ENCODE data around the gene SPIN1. TPM values are rescaled to one million over a fixed set of nuclear protein-coding genes. Genes with fewer than 3 reads are reported as not detected.
"Not testable (repeated sequence)": the region's sequence is repeated elsewhere in the genome, so short reads cannot be mapped to it uniquely, and the experiment has no call there.

The SPIN1 gene
- total and polyA plus RNA-seq, 12 donors: 36.3 to 79.9 (median 57.4) TPM

DNA sequence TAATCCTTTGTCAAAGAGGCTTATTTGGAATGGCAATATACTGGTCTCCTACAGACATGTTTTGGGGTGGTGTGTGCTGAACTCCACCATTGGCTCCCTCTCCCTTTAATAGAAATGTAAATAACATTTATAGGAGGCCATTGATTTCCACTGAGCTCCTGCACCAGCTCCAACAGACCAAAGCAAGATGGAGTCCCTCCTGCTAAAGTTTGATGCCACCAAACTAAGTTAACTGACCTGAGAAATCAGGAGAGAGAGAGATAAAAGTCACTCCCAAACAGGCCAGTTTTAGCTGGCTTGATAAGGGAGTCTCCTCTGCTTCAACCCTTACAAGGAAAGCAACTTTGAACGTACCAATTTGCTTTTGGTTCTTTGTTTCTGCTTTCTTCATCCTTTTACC, 8.1 kb upstream of the SPIN1 start:
- WGBS, 4 donors: 67 to 90% (median 86%) methylated on average over 1 of the region's 1 CpG

DNA sequence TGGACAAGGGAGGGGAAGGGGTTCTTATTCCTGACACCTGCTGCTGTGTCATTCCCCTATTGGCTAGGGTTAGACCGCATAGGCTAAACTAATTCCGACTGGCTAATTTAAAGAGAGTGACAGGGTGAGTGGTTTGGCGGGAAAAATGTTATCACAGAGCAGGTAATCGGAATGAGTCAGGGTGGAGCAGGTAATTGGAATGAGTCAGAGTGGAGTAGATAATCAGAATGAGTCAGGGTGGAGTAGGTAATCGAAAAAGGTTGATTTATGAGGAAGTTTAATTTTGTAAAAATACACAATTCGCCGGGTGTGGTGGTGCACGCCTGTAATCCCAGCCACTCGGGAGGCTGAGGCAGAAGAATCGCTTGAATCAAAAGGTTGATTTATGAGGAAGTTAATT, 6.9 kb upstream of the SPIN1 start:
- H3K4me3 ChIP-seq; DNase-seq; H3K27me3 ChIP-seq; H3K36me3 ChIP-seq (replicated peaks in 1 of 2); intact Hi-C loops (cut with DNase I); H3K27ac ChIP-seq; H3K4me1 ChIP-seq (replicated peaks in 1 of 2); H3K9me3 ChIP-seq (replicated peaks in 1 of 3): not testable (repeated sequence)
- WGBS, 4 donors: 90 to 95% (median 93%) methylated on average over 10 of the region's 10 CpGs

More for the DNA sequence above, 8.1 kb upstream of the SPIN1 start:
- H3K36me3 ChIP-seq (replicated peaks in 1 of 2): no peaks in the 10 kb centered on the region
- H3K4me3 ChIP-seq: no peak overlapping the region
- H3K27me3 ChIP-seq: no peaks in the 10 kb centered on the region
- DNase-seq: no peak
- no peaks in the 10 kb centered on the region for H3K4me1 ChIP-seq (replicated peaks in 1 of 2)
- TF ChIP-seq POLR2A (IDR thresholded peaks at IDR 0.05): no peak
- TF ChIP-seq CTCF (IDR thresholded peaks at IDR 0.05): no peak
- intact Hi-C loops (cut with DNase I): no loop called here
- no peak overlapping the region for H3K27ac ChIP-seq
- H3K9me3 ChIP-seq (replicated peaks in 1 of 3): no peaks in the 10 kb centered on the region

DNA sequence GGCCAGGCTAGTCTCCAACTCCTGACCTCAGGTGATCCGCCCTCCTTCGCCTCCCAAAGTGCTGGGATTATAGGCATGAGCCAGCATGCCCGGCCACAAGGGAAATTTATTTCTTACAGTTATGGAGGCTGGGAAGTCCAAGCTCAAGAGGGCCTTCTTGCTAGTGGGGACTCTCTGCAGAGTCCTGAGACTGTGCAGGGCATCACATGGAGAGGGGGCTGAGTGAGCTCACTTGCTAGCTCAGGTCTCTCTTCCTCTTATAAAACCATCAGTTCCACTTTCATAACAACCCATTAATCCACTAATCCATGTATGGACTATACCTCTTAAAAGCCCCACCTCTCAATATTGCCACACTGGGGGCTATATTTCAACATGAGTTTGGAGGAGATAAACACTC, 5.1 kb upstream of the SPIN1 start:
- no peak overlapping the region for H3K4me3 ChIP-seq
- H3K36me3 ChIP-seq (replicated peaks in 1 of 2): no peaks in the 10 kb centered on the region
- TF ChIP-seq CTCF (IDR thresholded peaks at IDR 0.05): no peak
- no peak for TF ChIP-seq POLR2A (IDR thresholded peaks at IDR 0.05)
- H3K4me1 ChIP-seq (replicated peaks in 1 of 2): peaks cover 0 to 6% of the 10 kb centered on the region in 2 donors
- H3K27me3 ChIP-seq: no peaks in the 10 kb centered on the region
- no peak overlapping the region for H3K27ac ChIP-seq
- no peak for DNase-seq
- no peaks in the 10 kb centered on the region for H3K9me3 ChIP-seq (replicated peaks in 1 of 3)
- 78 to 95% (median 91%) methylated on average over 2 to 3 of the region's 3 CpGs for WGBS, 4 donors
- intact Hi-C loops (cut with DNase I): no loop called here

- H3K27ac ChIP-seq; H3K9me3 ChIP-seq (replicated peaks in 1 of 3); H3K36me3 ChIP-seq (replicated peaks in 1 of 2); H3K27me3 ChIP-seq; DNase-seq; H3K4me3 ChIP-seq: not testable (repeated sequence)
- intact Hi-C loops (cut with DNase I): loop anchor here in 1 of 2 donors (5.0 kb wide), 1 partner anchor 191 kb away; no protein-coding TSS in a partner anchor
- H3K4me1 ChIP-seq (replicated peaks in 1 of 2): peaks cover 0 to 25% of the 10 kb centered on the region in 2 donors
- WGBS, 4 donors: 92 to 97% (median 95%) methylated on average over 4 of the region's 4 CpGs
Measured at GRCh38 chr9:88386137-88386536, 2.1 kb upstream of the SPIN1 start.

DNA sequence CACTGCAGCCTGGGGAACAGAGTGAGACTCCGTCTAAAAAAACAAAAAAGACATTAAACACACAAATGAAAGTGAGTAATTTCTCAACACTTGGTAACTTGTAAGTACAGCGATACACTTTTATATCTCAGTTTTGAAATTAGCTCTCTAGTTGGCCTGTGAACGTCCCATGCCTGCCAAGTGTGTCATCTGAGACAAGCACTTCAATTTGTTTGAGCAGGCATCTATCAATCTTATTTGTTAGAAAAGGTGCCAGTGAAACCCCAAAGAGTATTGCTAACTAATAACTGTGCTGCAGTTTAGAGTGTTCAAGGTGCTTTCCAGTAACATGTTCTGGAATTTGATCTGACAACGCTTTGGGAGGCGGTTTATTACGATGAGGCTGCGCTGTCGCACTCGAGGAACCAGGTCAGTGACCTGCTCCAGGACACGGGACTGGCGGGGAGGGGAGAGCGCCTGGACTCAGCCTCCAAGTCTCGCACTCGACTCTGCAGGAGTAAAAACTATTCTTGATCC, 1.1 kb upstream of the SPIN1 start:
- WGBS, 4 donors: 17 to 23% (median 20%) methylated on average over 12 to 14 of the region's 14 CpGs
- Histone ChIP-seq H3K27me3 (no peaks in the 10 kb centered on the region), H3K4me1 (replicated peaks in 1 of 2) (peaks cover 0 to 33% of the 10 kb centered on the region in 2 donors), H3K9me3 (replicated peaks in 1 of 3) (no peaks in the 10 kb centered on the region), H3K36me3 (replicated peaks in 1 of 2) (no peaks in the 10 kb centered on the region), H3K27ac (peak overlapping the region; percentile 78 to 100 (median 96)), H3K4me3 (peak overlapping the region; percentile 44 to 99 (median 59))
- DNase-seq: peak in 6 of 7 donors; percentile 64 to 85 (median 80)
- intact Hi-C loops (cut with DNase I): loop anchor here in 1 of 2 donors (5.0 kb wide), 1 partner anchor 190 kb away; no protein-coding TSS in a partner anchor
- TF ChIP-seq POLR2A (IDR thresholded peaks at IDR 0.05) (no peak), CTCF (IDR thresholded peaks at IDR 0.05) (no peak)
